ENCODE data around the gene TMEM156. TPM values are rescaled to one million over a fixed set of nuclear protein-coding genes. Genes with fewer than 3 reads are reported as not detected.

TMEM156 gene
- total and polyA plus RNA-seq, 2 donors (not counting 3 experiments of a cell fraction or from before 2014, with no cell fraction given): 0.39 to 1.00 TPM

- ChIA-PET POLR2A (no interaction called here), CTCF (interaction anchor here (0.8 to 3.6 kb wide), 5 partner anchors 10 to 93 kb away, joined by 3 to 20 read pairs (median 4); partner anchors contain the start of gene TMEM156)
- no peak overlapping the region for H3K9ac ChIP-seq (replicated peaks; ENCODE audit: extremely low read depth, insufficient read depth, low read length)
- no peaks in the 10 kb centered on the region for H4K20me1 ChIP-seq (replicated peaks; ENCODE audit: control insufficient read depth, extremely low read depth, insufficient read depth, low read length)
- no peak for TF ChIP-seq MYC (IDR thresholded peaks at IDR 0.05; ENCODE audit: low read depth, low read length)
- no peak overlapping the region for H3K27ac ChIP-seq (ENCODE audit: insufficient read depth, low read depth, low read length)
- intact Hi-C loops (cut with micrococcal nuclease): loop anchor here (5.0 to 10.0 kb wide), 5 partner anchors 55 to 288 kb away; partner anchors contain the start of gene FAM114A1
- no peak for FAIRE-seq
- H3K4me3 ChIP-seq (replicated peaks in 1 of 3; ENCODE audit: insufficient read depth in 1 of 3, low read depth in 1 of 3, low read length in 3 of 3): no peak overlapping the region
- peaks cover 19% of the 10 kb centered on the region for H3K79me2 ChIP-seq (ENCODE audit: control insufficient read depth, insufficient read depth, low read length)
- H3K36me3 ChIP-seq (ENCODE audit: control insufficient read depth in 2 of 2, extremely low read depth in 1 of 2, insufficient read depth in 2 of 2, low read length in 2 of 2): no peaks in the 10 kb centered on the region
- H3K9me3 ChIP-seq (replicated peaks; ENCODE audit: control insufficient read depth, insufficient read depth, low read length): no peaks in the 10 kb centered on the region
- no peaks in the 10 kb centered on the region for H3K27me3 ChIP-seq (ENCODE audit: control insufficient read depth in 2 of 2, insufficient read depth in 2 of 2, low read length in 2 of 2)
- no peaks in the 10 kb centered on the region for H3K9me1 ChIP-seq (replicated peaks; ENCODE audit: control insufficient read depth, extremely low read depth, insufficient read depth, low read length)
- no peak for DNase-seq (ENCODE audit: low read depth, low spot score)
- dilution Hi-C loops (cut with MboI; ENCODE audit: extremely low pct_ligation_motif_present, low sequenced_read_pairs): no loop called here
- peaks cover 32% of the 10 kb centered on the region for H3K4me1 ChIP-seq (ENCODE audit: control insufficient read depth, extremely low read depth, insufficient read depth, low read length)
- peak overlapping the region; percentile 36 for H2AFZ ChIP-seq (ENCODE audit: low read depth, low read length)
- H3K4me2 ChIP-seq (ENCODE audit: insufficient read depth, low read length): no peak overlapping the region
- BruUV-seq (replicated peaks): no TSS peak
Measured at GRCh38 chr4:39042366-39042765, 10.2 kb upstream of the TMEM156 start.

GRCh38 chr4:39039108-39039507 lies 6.9 kb upstream of the TMEM156 start:
- FAIRE-seq: no peak
- Histone ChIP-seq H3K36me3 (ENCODE audit: control insufficient read depth in 2 of 2, extremely low read depth in 1 of 2, insufficient read depth in 2 of 2, low read length in 2 of 2) (no peaks in the 10 kb centered on the region), H3K79me2 (ENCODE audit: control insufficient read depth, insufficient read depth, low read length) (no peaks in the 10 kb centered on the region), H2AFZ (ENCODE audit: low read depth, low read length) (no peak overlapping the region), H3K9me3 (replicated peaks; ENCODE audit: control insufficient read depth, insufficient read depth, low read length) (no peaks in the 10 kb centered on the region), H3K4me3 (replicated peaks in 1 of 3; ENCODE audit: insufficient read depth in 1 of 3, low read depth in 1 of 3, low read length in 3 of 3) (no peak overlapping the region), H3K4me1 (ENCODE audit: control insufficient read depth, extremely low read depth, insufficient read depth, low read length) (peaks cover 26% of the 10 kb centered on the region), H3K27ac (ENCODE audit: insufficient read depth, low read depth, low read length) (no peak overlapping the region), H3K4me2 (ENCODE audit: insufficient read depth, low read length) (no peak overlapping the region), H3K27me3 (ENCODE audit: control insufficient read depth in 2 of 2, insufficient read depth in 2 of 2, low read length in 2 of 2) (no peaks in the 10 kb centered on the region), H3K9me1 (replicated peaks; ENCODE audit: control insufficient read depth, extremely low read depth, insufficient read depth, low read length) (no peaks in the 10 kb centered on the region), H3K9ac (replicated peaks; ENCODE audit: extremely low read depth, insufficient read depth, low read length) (no peak overlapping the region), H4K20me1 (replicated peaks; ENCODE audit: control insufficient read depth, extremely low read depth, insufficient read depth, low read length) (no peaks in the 10 kb centered on the region)
- DNase-seq (ENCODE audit: low read depth, low spot score): no peak
- CTCF ChIA-PET: no interaction called here
- dilution Hi-C loops (cut with MboI; ENCODE audit: extremely low pct_ligation_motif_present, low sequenced_read_pairs) (no loop called here), intact Hi-C loops (cut with micrococcal nuclease) (no loop called here)
- TF ChIP-seq POLR2AphosphoS5 (IDR thresholded peaks at IDR 0.05; ENCODE audit: insufficient read depth, low read depth, low read length): no peak
- no peak for TF ChIP-seq FOS (IDR thresholded peaks at IDR 0.05; ENCODE audit: borderline replicate concordance, insufficient read depth, low read length)
- no peak for TF ChIP-seq MYC (IDR thresholded peaks at IDR 0.05; ENCODE audit: low read depth, low read length)
- no peak for TF ChIP-seq POLR2A (IDR thresholded peaks at IDR 0.05; ENCODE audit: low read depth, low read length)
- no peak for TF ChIP-seq GATA2 (IDR thresholded peaks at IDR 0.05; ENCODE audit: insufficient read depth, insufficient read length, low read depth, low read length)
- TF ChIP-seq CTCF (IDR thresholded peaks at IDR 0.05; ENCODE audit: extremely low read depth in 1 of 2, insufficient read depth in 1 of 2, low read depth in 1 of 2, low read length in 2 of 2): no peak
- no peak for TF ChIP-seq EZH2 (IDR thresholded peaks at IDR 0.05; ENCODE audit: borderline replicate concordance, low read depth, low read length, severe bottlenecking)
- no peak for TF ChIP-seq JUN (IDR thresholded peaks at IDR 0.05; ENCODE audit: borderline replicate concordance, insufficient read depth, insufficient read length, low read depth)
- no peak for TF ChIP-seq MAX (IDR thresholded peaks at IDR 0.05; ENCODE audit: insufficient read depth, insufficient read length)
- POLR2A ChIA-PET: no interaction called here
- BruUV-seq (replicated peaks): no TSS peak
